Left colon (tissue), 2 donors: ENCODE measurements around the gene CAPN5. TPM values are rescaled to one million over a fixed set of nuclear protein-coding genes. Genes with fewer than 3 reads are reported as not detected.
"Not testable (repeated sequence)": the region's sequence is repeated elsewhere in the genome, so short reads cannot be mapped to it uniquely, and the experiment has no call there.

Experiments used
- ATAC-seq: fragments of 200-7000 bp; cut with Tn5 transposase; one replicate; pipeline ENCODE4 v1.9.1; 2020; ENCODE audit warnings: mild to moderate bottlenecking, moderate library complexity
- DNase-seq, 2 donors: peaks; one replicate each; pipeline ENCODE4 v3.0.0-alpha.2; 2020
- intact Hi-C, 2 donors: fragments of 100-400 bp; cut with DNase I in 1 of 2; cut with micrococcal nuclease in 1 of 2; formaldehyde crosslinking; loops; one replicate each; pipeline versions ENCODE4 v1.11.2 to v1.14.0; 2022; cut with DNase I, micrococcal nuclease
- total RNA-seq, 2 donors: library from RNA; stranded (reverse); fragmentation: NEBNext Ultra II Directional; extraction: Animal tissue kit (Norgen Biotek cat#: 25700); gene quantifications; one replicate each; pipeline ENCODE4 v1.2.1, GENCODE V29; 2021
- donor health status: DM: no; HTN: no; CAD: no.
- donor health status: DM: yes; HTN: yes; CAD: no.

Gene CAPN5
- total RNA-seq, 2 donors from 2014 or later = 219 to 339 TPM

DNA sequence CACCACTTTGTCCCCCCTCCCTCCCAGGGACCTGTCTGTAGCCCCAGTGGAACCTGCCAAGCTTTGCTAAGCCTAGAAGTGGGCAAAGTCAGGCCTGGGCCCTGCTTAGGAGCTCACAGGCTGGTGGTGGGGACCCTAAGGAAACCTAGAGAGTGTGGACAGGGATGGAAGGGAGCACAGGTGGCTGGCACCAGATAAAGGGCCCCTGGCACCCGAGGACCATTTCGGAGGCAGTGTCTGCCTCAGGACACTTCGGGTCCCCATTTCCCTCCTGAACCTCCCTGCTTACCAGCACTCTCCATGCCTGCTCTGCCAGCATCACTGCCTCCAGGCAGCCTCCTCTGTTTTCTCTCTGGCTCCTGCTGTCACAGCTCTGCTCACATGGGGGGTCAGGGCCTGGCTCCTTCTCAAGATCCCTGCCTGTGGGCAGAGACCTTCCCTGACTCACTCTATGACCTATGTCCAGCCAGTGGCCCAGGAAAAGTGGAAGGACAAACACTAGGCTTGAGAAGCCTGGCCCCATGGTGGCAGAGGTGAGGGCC is 22.3 kb downstream of the CAPN5 start:
- DNase-seq (peak; percentile 7 to 23), ATAC-seq (no peak)
- intact Hi-C loops = loop anchor here in 1 of 2 donors (2.0 kb wide), 1 partner anchor 42 kb away; no protein-coding TSS in a partner anchor

DNA sequence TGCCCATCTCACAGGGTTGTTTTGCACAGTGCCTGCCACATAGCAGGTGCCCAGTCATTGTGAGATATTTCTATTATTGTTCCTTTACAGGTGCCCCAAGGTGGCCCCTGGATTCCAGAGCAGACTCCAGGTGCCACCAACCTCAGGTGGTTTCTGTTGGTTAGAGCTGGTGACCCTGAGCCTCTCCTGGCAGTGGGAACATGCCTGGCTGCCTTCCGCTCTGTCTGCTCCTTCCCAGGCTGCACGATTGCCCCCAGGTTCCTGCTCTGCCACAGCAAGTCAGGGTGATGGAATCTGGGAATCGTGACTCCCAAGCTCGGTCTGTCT is 23.2 kb downstream of the CAPN5 start:
- intact Hi-C loops = loop anchor here in 1 of 2 donors (10.0 kb wide), 1 partner anchor 45 kb away; no protein-coding TSS in a partner anchor

DNA sequence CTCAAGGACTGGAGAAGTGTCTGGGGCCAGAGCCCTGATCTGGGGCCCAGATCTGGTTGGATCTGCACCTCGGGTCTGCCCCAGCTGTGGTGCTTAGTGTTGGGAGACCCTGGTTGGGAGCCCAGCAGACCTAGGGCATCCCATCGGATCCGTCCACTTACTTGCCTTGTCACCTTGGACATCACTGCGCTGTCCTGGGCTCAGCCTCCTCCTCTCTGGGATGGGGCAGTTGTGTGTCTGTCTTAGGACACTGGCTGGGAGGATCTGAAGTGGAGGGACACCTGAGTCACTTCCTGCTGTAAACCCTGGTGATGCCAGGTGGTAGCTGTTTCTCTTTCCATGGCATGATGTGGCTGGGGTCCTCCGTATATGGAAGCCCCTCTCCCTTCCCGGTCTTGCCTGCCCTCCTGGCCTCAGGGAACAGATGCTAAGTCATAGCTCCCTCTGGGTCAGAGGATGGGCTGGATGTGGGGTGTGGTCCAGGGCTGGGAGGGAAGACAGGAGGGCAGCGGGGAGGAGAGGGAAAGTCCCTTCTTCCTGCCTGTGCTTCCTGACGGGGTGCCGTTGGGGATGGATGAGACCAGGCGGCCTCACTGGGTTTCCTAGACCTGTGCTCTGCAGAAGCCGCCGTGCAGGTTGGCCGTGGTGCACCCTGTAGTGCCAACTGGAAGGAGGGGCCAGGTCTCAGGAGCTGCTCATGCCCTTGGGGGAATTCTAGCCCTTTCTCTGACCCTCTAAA is 23.8 kb downstream of the CAPN5 start:
- intact Hi-C loops = loop anchor here in 1 of 2 donors (10.0 kb wide), 1 partner anchor 46 kb away; no protein-coding TSS in a partner anchor
- peak; percentile 17 for ATAC-seq
- peak; percentile 49 to 71 for DNase-seq

More for the DNA sequence above, 23.2 kb downstream of the CAPN5 start:
- DNase-seq (peak in 1 of 2 donors; percentile 13), ATAC-seq (no peak)

DNA sequence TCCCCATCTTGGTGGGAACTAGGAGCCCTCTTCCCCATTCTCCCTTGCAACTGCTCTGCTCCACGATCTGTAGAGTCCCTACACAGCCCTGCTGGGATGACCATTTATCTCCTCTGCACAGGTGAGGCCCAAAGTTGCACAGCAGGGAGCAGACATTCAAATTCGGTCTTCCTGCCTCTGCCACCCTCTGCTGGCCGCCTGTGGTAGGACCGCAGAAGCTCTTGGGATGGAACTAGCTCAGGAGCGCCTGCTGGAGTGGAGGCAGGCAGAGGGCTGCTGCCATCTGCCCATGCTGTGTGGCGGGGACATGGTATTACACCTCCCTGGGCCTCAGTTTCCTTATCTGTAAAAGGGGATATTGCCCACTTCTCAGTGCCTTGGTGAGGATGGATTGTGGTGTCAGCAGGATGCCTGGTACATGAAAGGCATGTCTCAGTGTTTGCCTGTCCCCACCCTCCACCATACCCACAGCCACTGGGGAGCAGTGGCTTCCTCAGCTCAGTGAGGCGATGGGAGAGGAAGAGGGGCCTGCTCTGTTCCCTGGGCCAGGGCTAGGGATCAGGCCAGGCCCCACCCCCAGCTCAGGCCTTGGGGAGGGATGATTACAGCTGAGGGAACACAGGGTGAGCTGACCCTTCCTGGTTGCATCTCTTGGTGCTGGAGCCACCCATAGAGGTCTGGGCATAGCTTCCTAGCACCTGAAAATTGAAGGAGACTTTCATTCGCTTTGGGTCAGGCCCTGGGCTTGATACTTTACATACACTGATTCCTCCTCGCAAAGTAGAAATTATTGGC is 24.6 kb downstream of the CAPN5 start:
- intact Hi-C loops = loop anchor here in 1 of 2 donors (10.0 kb wide), 1 partner anchor 47 kb away; no protein-coding TSS in a partner anchor
- peak; percentile 78 to 92 for DNase-seq
- ATAC-seq = peak; percentile 34

DNA sequence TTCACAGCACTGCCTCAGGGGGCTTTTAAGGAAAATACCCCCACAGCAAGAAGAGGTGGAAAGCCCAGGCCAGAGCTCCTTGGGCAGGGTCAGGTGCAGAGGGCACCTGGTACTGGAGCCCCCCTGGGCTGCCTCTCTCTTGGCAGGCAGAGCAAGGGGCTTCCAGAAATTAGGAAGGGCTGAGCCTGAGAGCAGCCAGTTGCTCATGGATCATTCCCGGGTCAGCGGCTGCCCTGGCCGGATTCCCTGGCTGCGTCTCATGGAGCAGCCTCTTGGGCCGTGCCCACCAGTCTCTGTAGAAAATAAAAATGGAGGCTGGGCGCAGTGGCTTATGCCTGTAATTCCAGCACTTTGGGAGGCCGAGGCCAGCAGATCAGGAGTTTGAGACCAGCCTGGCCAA is 25.6 kb downstream of the CAPN5 start:
- no peak for ATAC-seq
- intact Hi-C loops = loop anchor here in 1 of 2 donors (10.0 kb wide), 1 partner anchor 48 kb away; no protein-coding TSS in a partner anchor
- peak; percentile 14 to 20 for DNase-seq

DNA sequence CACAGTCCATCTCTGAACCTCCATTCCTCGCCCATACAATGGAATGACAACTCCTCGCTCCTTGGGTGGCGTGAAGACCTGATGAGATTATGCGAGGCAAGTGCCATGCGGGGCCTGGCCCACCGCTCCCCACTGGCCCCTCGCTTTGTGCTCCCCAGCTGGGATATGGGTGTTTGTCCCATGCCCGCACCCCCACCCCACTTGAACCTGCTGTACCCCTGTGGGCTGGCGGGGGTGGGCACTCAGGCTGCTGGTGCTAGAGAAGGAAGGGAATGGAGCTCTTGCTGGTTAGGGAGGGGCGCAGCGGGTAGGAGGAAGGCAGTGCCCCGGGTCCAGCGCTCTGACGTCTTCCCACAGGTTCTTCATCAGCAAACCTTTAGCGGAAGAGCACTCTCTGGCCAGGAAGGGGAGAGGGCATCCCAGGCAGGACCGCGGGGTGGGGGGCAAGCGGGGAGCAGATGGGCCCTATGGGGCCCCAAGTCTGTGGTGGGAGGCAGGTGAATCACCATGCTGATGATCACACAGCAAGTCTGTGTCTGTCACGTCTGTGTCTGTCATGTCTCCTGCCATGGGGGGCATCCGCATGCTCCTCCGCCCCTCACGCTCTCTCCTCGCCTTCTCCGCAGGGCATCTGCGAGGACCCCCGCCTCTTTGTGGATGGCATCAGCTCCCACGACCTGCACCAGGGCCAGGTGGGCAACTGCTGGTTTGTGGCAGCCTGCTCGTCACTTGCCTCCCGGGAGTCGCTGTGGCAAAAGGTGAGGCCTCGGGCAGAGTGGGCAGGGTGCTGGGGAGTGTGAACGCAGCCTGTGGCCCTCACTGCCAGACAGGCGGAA is 26.5 kb downstream of the CAPN5 start:
- intact Hi-C loops = loop anchor here in 1 of 2 donors (10.0 kb wide), 1 partner anchor 48 kb away; no protein-coding TSS in a partner anchor
- peak; percentile 10 to 34 for DNase-seq
- no peak for ATAC-seq

DNA sequence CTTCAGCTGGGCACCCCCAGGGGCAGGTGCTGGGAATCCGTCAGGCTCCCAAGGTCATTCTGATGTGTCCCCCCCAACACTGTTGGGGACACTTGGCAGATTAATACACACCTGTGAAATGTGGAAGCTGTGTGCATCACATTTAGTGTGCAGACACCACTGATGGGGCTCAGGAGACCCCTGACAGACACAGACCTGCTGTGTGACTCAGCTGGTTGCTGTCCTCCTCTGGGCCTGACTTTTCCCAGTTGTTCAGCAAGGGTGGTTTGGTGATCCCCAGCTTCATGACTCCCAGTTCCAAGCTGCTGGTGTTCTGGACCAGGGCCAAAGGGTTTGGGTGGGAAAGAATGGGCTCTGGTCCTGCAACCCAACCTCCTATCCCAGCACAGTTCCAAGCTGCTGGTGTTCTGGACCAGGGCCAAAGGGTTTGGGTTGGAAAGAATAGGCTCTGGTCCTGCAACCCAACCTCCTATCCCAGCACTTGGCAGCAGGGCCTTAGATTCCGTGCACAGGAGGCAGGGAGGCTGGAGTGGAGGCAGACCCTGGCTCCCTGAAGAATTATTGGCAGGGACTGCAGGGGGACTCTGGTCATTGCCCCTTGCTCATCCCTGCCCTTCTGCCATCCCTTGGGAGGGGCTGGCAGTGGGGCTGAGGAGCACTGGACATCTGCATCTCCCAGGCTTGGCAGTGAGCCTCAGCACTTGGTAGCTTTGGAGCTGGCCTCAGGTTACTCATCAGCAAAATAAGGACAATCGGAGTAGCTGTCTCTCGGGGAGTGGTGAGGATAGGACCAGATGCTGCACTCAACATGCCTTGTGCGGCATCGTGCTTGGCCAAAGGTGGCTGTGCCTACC is 27.4 kb downstream of the CAPN5 start:
- ATAC-seq (no peak), DNase-seq (peak; percentile 10 to 23)
- intact Hi-C loops = loop anchor here (2.0 to 10.0 kb wide), 2 partner anchors 49 kb away; no protein-coding TSS in a partner anchor

DNA sequence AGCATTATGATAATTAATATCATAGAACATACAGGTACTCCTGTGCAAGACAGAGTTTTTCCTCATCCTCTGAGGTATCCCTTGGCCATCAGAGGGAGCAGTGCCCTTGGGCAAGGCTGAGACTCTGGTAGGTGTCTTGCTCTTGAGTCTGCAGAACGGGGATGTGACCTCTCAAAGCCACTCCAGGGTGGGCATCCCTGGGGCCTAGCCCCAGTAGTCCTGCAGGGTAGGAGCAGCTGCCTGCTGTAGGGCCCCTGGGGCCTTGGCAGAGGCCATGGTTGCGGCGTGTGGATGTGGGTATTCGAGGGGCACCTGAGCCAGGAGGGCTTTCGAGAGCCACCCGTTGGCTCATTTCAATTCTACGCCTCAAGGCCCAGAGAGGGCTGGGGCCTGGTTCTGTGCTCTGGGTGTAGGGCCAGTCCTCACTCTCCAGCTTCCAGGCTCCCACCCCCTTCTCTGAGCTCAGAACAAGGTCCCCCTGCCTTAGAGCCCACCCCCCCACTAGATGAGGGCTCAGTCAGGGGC is 28.1 kb downstream of the CAPN5 start:
- ATAC-seq (no peak), DNase-seq (peak in 1 of 2 donors; percentile 8)
- intact Hi-C loops = loop anchor here (2.0 to 10.0 kb wide), 2 partner anchors 50 kb away; no protein-coding TSS in a partner anchor

DNA sequence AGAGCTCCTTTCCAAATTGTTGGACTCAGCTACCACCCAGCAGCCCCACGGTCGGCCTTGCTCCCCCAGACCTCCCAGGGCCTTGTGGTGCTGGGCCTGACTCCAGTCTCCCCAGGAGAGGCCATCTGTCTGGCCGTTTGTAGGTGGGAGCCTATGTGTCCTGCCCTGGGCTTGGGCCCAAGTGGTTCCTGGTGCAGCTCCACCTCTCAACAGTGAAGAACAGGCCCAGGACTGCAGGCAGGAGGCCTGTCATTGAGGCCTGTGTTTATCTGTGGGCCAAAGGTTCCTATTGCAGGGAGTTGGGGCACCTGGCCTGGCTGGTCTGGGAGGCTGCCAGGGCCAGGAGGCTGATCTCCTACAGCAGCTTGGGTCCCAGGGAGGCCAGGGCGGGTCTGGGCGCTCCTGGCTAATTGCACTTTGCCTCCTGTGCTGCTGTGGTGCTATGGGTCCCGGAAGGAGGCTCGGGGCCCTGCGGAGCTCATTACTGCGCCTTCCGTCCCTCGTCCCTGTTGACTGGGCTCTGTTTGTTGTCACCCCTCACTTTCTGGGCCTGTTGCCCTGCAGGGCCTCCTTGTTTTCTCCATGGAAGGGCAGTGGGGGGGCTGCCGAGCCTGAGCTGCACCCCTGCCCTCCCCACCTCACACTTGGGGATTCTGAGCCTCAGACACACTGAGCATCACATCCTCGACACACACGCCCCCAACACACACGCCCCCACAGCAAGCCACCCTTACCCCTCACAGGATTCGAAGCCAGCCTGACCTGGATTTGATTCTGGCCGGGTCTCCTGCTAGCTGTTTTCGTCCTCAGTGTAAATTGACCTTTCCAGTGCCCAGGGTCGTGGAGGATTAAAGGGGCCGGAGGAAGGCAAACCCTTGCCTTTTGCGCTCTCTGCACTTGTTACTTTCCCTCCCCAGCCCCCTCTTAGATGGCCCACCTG is 29.1 kb downstream of the CAPN5 start:
- ATAC-seq (peak; percentile 87), DNase-seq (peak; percentile 88 to 93)
- intact Hi-C loops = loop anchor here (2.0 to 10.0 kb wide), 2 partner anchors 51 kb away; no protein-coding TSS in a partner anchor

DNA sequence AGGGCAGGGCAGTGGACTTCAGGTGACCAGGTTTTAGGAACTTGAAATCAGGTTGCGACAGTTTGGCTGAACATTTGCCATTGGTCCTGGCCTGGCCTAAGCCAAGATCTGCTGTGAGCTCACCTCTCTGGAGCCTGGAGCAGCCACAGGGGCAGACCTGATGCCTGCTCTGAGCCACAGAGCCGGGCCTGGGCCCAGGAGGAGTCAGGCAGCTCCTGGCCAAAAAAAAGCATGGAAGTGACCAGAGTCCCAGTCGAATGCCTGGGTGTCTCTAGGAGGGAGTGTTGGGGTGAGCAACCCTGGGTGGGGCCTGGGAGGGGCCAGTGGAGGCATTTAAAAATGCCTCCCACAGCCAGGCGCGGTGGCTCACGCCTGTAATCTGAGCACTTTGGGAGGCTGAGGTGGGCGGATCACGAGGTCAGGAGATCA is 29.8 kb downstream of the CAPN5 start:
- ATAC-seq = peak; percentile 30
- intact Hi-C loops = loop anchor here in 1 of 2 donors (10.0 kb wide), 1 partner anchor 52 kb away; no protein-coding TSS in a partner anchor
- peak; percentile 42 to 54 for DNase-seq

DNA sequence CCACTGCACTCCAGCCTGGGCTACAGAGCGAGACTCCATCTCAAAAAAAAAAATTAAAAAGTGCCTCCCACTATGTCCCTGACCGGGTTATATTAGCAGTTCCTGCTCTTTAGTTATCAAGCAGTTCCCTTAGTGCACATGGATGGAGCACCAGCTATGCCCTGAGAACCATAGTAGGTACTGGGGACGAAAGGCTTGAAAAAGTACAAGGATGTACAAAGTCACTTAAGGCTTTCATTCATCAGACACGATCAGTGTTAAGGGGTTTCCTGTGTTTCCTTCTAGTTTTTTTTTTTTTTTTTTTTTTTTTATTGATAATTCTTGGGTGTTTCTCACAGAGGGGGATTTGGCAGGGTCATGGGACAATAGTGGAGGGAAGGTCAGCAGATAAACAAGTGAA is 30.4 kb downstream of the CAPN5 start:
- intact Hi-C loops = loop anchor here in 1 of 2 donors (10.0 kb wide), 1 partner anchor 52 kb away; no protein-coding TSS in a partner anchor
- not testable (repeated sequence) for DNase-seq, ATAC-seq

DNA sequence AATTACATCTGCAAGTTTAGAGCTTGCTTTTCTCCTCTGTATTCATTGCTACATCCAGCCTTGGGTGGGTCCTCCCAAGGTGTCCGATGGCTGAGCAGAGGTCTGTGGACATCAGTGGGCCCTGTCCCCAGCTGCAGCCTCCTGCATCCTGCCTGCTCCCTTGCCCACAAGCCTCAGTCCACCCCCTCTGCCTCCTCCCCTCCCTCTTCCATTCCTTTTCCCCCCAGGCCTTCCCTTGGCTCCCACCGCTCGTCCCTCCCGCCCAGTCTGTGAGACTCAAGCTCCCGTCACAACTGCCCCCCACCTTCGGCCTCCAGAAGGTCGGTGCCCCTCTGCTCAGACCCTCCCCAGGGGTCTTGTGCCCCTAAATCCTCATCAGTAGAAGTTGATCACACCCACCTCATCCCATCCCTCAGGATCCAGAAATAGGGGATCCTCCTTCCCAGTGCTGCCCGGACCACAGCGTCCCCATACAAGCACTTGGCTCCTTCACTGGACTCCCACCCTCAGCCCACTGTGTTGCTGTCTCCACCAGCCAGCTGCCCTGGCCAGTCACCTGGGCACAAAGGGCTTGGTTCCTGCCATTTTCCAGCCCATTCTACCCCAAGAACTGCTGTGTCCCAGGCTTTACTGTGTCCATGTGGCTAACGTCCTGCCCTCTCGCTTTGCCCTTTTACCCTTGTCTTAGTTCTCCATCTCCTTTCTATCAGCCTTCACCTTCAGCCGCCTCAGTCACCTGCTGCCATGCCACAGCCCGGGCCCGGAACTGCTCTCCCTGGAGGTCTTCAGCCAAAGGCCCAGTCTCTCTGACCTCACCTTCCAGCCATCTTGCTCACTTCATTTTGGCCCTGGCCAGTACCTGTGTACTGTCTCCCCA is 33.6 kb downstream of the CAPN5 start:
- DNase-seq (peak in 1 of 2 donors; percentile 20), ATAC-seq (no peak)
- intact Hi-C loops = no loop called here

DNA sequence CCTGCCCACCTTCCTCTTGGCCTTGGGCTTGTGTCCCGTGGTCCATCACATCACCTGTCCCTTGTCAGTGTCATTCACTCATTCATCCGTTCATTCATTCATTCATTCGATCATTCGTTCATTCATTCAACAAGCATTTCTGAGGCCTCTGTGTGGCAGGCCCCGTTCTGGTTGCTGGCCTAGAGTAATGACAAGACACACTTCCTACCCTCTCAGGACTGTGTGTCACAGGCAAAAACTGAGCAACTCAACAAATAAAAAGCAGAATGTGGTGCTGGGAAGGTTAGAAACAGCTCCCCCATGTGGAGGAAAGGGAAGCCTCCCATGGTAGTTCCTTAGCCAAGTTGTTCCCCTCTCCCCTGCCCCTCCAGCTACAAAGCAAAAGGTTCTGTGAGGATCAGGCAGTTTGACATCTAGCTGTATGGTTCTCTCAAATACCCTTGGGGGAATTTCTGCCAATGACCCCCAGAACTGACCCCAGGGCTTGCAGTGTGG is 34.3 kb downstream of the CAPN5 start:
- DNase-seq (peak in 1 of 2 donors; percentile 21), ATAC-seq (no peak)
- intact Hi-C loops = no loop called here

DNA sequence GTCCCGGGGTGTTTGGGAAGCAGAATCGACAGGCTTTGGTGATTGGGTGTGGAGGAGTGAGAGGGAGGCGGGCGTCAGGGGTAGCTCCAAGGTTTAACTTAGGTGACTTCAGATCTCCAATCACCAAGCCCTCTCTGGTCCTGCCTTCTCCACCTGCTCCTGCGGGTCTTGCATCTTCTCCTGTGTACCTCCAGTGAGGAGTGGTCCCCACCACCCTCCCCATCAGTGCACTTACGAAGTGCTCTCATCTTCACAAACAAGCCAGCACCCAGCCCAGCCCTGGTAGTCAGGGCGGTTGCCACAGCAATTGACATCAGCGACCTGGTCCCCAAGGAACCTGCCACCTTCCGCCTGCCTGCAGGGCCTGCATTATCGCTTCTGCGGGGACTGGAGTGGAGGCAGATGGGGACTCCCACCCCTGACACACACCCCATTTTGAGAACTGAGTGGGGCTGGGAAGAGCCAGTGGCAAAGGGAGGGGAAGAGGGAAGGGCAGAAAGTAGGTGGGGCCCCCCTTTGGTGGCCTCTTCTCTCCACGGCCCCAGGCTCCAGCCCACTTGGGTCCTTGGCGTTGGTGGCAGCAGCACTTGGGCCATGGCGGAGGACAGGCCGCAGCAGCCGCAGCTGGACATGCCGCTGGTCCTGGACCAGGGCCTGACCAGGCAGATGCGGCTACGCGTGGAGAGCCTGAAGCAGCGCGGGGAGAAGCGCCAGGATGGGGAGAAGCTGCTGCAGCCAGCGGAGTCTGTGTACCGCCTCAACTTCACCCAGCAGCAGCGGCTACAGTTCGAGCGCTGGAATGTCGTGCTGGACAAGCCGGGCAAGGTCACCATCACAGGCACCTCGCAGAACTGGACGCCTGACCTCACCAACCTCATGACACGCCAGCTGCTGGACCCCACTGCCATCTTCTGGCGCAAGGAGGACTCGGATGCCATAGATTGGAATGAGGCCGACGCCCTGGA is 35.8 kb downstream of the CAPN5 start, which contains the start of gene OMP:
OMP (plus strand) TSS at position 595 of the 965 bp plus-strand sequence; CDS start at position 595, 0 bp downstream.
- ATAC-seq (no peak), DNase-seq (no peak)
- intact Hi-C loops = no loop called here
